ENCODE measurements around the gene POLR3A. TPM values are rescaled to one million over a fixed set of nuclear protein-coding genes. Genes with fewer than 3 reads are reported as not detected.

POLR3A gene
- total and polyA plus RNA-seq, 2 of the 13 experiments (the other 11 are each of a cell fraction or from before 2014, with no cell fraction given), result 13.6 to 19.2 TPM

DNA sequence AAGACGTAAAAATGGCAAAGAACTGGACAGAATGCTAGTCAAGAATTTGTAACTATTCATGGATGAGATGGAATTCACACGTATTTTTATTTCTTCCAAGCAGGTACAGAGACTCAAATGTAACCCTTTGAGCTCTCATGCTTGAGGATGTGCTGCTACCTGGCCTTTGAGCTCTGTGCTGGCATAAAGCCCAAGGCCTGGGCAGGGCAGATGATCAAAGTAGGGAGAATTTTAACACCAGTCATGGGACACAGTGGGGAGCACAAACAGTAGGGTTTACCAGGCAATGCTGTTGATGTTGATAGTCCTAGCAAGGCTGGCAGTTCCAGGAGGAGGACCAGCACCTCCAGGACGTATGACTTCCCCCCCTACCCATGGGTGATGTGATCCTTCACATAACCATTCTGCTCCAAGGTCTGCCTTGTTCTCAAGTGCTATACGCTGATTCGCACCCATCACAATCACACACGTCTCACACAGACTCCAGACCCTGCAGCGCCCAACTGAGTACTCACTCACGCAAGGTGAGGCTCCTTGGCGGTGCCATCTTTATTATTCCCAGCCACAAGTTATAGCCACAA lies 54.1 kb downstream of the POLR3A start (continued):
- no peak for TF ChIP-seq ZBTB40 (IDR thresholded peaks at IDR 0.05)
- TF ChIP-seq ZBTB40 (CRISPR knock-in tag; IDR thresholded peaks at IDR 0.05), result no peak
- no peak for TF ChIP-seq NFIC (IDR thresholded peaks at IDR 0.05; ENCODE audit: low read length)
- no peak for TF ChIP-seq KLF9 (CRISPR knock-in tag; IDR thresholded peaks at IDR 0.05; ENCODE audit: low read depth)
- TF ChIP-seq, protein P1, sequence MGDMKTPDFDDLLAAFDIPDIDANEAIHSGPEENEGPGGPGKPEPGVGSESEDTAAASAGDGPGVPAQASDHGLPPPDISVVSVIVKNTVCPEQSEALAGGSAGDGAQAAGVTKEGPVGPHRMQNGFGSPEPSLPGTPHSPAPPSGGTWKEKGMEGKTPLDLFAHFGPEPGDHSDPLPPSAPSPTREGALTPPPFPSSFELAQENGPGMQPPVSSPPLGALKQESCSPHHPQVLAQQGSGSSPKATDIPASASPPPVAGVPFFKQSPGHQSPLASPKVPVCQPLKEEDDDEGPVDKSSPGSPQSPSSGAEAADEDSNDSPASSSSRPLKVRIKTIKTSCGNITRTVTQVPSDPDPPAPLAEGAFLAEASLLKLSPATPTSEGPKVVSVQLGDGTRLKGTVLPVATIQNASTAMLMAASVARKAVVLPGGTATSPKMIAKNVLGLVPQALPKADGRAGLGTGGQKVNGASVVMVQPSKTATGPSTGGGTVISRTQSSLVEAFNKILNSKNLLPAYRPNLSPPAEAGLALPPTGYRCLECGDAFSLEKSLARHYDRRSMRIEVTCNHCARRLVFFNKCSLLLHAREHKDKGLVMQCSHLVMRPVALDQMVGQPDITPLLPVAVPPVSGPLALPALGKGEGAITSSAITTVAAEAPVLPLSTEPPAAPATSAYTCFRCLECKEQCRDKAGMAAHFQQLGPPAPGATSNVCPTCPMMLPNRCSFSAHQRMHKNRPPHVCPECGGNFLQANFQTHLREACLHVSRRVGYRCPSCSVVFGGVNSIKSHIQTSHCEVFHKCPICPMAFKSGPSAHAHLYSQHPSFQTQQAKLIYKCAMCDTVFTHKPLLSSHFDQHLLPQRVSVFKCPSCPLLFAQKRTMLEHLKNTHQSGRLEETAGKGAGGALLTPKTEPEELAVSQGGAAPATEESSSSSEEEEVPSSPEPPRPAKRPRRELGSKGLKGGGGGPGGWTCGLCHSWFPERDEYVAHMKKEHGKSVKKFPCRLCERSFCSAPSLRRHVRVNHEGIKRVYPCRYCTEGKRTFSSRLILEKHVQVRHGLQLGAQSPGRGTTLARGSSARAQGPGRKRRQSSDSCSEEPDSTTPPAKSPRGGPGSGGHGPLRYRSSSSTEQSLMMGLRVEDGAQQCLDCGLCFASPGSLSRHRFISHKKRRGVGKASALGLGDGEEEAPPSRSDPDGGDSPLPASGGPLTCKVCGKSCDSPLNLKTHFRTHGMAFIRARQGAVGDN (CRISPR knock-in tag; IDR thresholded peaks at IDR 0.05), result 0 out of 2 replicates have a peak, but pooled peaks have one; percentile 13
- TF ChIP-seq MAFK (conservative IDR thresholded peaks at IDR 0.05 in 1 of 2, IDR thresholded peaks at IDR 0.05 in 1 of 2; ENCODE audit: low read length in 2 of 2), result no peak
- no peak for TF ChIP-seq FOXA3 (CRISPR knock-in tag; IDR thresholded peaks at IDR 0.05)
- no peak for TF ChIP-seq SOX13 (IDR thresholded peaks at IDR 0.05)
- 0 out of 4 replicates have a peak, but pooled peaks of 1 of the 2 experiments have one; percentile 8 for TF ChIP-seq SOX13 (CRISPR knock-in tag; conservative IDR thresholded peaks at IDR 0.05 in 1 of 2, IDR thresholded peaks at IDR 0.05 in 1 of 2)
- TF ChIP-seq GTF3A (CRISPR knock-in tag; conservative IDR thresholded peaks at IDR 0.05), result no peak
- no peak for TF ChIP-seq ZBTB38 (CRISPR knock-in tag; IDR thresholded peaks at IDR 0.05)
- no peak for TF ChIP-seq ZBED4 (CRISPR knock-in tag; IDR thresholded peaks at IDR 0.05; ENCODE audit: borderline replicate concordance)
- TF ChIP-seq ZNF879 (CRISPR knock-in tag; IDR thresholded peaks at IDR 0.05), result no peak
